GM11168 (cell line): ENCODE data around the gene TCP11.

Experiments
- in situ Hi-C: fragments of 300-500 bp; cut with MboI; formaldehyde crosslinking; loops from one replicate; pipeline ENCODE4 v1.12.0; 2022; ENCODE audit warnings: low sequenced_read_pairs; ENCODE audit not compliant: unreplicated experiment

Gene TCP11

DNA sequence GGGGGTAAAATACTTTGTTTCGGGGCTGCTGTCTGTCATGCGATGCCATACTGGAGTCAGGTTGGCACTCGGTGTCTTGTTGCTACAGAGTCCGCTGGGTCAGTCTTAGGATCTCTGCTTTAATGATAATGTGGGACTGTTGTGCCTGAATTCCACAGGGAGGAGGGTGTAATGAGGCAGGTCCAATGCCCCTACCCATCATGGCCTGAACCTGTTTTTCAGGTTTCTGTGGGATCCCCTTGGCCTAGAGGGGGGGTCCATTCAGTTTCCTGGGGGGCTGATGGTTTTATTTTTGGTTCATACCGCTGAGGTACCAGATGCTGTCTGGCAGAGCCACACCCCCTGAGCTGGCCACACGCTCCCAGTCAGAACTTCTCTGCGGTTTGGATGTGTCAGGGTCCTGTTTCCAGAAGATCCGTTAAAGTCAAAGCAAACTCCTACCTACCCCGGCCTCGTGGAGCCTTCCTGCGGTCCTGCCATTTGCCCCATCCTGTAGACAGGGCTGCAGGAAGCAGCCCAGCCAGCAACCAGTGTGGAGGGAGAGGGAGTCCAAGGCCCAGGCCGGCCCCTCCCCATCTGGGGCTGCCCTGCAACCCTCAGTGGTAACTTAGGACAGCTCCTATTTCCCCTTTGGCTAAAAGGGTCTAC is 69.7 kb downstream of the TCP11 start:
- in situ Hi-C loops: no loop called here

DNA sequence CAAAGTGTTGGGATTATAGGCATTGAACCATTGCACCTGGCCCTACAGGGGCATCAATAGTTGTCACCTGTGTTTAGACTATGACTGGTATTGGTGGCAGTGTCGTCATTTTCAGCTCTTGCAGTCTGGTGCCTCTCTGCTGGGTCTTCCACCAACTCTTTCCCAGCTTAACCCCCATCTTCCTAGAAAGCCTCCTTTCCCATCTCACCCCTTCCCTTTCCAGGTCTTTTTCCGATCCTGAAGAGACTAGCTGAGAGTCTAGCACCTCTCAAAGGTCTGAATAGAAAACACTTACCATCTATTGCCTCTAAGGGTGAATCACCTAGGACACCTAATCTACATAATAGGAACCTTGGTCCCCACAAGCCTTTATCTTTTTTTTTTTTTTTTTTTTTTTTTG is 71.0 kb downstream of the TCP11 start:
- in situ Hi-C loops: no loop called here

DNA sequence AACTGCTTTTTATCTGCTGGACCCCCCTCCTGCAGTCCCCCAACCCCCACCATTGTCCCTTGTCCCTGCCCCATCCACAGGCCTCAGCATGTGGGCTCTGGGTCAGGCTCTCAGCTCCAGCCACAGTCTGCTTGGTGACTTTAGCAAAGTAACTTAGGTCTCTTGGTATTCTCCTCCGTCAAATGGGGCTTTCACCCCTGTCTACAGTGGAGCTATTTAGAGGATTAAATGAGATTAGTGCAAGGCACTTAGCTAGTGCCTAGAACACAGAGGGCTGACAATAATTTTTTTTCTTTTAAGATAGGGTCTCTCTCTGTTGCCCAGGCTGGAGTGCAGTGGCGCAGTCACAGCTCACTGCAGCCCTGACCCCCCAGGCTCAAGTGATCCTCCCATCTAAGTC is 71.9 kb downstream of the TCP11 start:
- in situ Hi-C loops: no loop called here

DNA sequence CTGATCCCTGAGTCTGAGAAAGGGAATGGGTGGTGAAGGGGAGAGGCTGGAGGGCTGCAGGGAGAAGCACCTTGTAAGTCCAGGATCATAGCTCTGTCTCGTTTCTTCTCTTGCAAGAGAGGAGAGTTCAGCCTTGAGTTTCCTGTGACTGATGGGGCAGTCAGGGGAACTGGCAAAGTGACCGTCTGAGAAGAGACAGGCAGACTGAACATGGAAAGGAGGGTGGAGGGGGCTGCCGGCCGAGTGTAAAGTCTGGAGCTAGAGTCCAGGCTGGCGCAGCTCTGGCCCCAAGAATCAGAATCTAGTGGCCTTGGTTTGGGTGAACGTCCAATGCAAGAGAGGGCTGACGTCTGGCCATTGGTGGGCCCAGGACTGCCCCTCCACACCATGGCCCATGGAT is 72.5 kb downstream of the TCP11 start:
- in situ Hi-C loops: no loop called here

DNA sequence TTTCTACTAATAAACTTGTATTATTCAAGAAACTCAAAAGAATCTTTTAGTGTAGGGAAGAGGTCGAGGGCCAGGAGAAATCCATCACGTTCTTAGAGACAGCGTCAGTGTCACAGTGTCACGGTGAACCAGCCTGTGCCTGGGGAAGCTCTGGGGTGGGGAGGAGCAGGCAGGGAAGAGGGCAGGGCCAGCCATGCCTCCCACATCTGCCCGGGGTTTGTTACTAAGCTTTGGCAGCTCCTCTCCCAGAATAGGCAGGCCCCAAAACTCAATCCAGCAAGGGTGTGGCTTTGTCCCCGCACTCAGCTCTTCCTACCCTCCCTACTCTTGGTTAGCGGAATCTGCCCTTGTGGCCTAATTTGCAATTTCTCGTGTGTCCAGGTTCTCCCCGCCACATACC is 72.9 kb downstream of the TCP11 start:
- in situ Hi-C loops: no loop called here
